ENCODE measurements around the gene KIT. TPM values are rescaled to one million over a fixed set of nuclear protein-coding genes. Genes with fewer than 3 reads are reported as not detected.

KIT gene
- total and polyA plus RNA-seq, 2 experiments from 2014 or later: 1.1 to 6.7 TPM

- Histone ChIP-seq H3K4me1 (ENCODE audit: insufficient read depth) (peaks cover 28% of the 10 kb centered on the region), H4K20me1 (ENCODE audit: insufficient read depth) (no peaks in the 10 kb centered on the region), H3K4me2 (ENCODE audit: unreplicated experiment) (peak overlapping the region; percentile 70), H3K9me2 (ENCODE audit: insufficient read depth) (no peaks in the 10 kb centered on the region), H3K9me3 (ENCODE audit: low read depth) (no peaks in the 10 kb centered on the region), H2AFZ (no peak overlapping the region), H3K79me2 (ENCODE audit: insufficient read depth) (no peaks in the 10 kb centered on the region), H3K4me3 (peak overlapping the region; percentile 32), H3F3A (ENCODE audit: insufficient read depth) (peaks cover 37% of the 10 kb centered on the region), H3K27ac (peak overlapping the region; percentile 91), H3K9ac (peak overlapping the region; percentile 59), H3K36me3 (ENCODE audit: low read depth) (no peaks in the 10 kb centered on the region), H3K27me3 (replicated peaks; ENCODE audit: insufficient read depth) (peaks cover 12% of the 10 kb centered on the region; the same call in 1 of the 2 replicates)
- DNase-seq: peak; percentile 92
- TF ChIP-seq EZH2 (IDR thresholded peaks at IDR 0.05; ENCODE audit: insufficient read depth, poor library complexity, severe bottlenecking) (no peak), EZH2phosphoT487 (IDR thresholded peaks at IDR 0.05; ENCODE audit: insufficient read depth, low read depth) (no peak)
- in situ Hi-C loops (cut with MboI): no loop called here
- WGBS, 2 experiments (ENCODE audit: low coverage in 1 of 2, low lambda C conversion rate in 2 of 2, missing lambda C conversion rate in 2 of 2): 2 to 3% methylated on average over 5 of the region's 5 CpGs
Measured at GRCh38 chr4:54661169-54661568, 3.4 kb downstream of the KIT start.

GRCh38 chr4:54661686-54662085 lies 3.9 kb downstream of the KIT start:
- no peaks in the 10 kb centered on the region for H3K9me3 ChIP-seq (ENCODE audit: low read depth)
- no peak for TF ChIP-seq EZH2 (IDR thresholded peaks at IDR 0.05; ENCODE audit: insufficient read depth, poor library complexity, severe bottlenecking)
- 0 out of 2 replicates have a peak, but pooled peaks have one; percentile 60 for TF ChIP-seq EZH2phosphoT487 (IDR thresholded peaks at IDR 0.05; ENCODE audit: insufficient read depth, low read depth)
- H3K27ac ChIP-seq: peak overlapping the region; percentile 91
- H3K36me3 ChIP-seq (ENCODE audit: low read depth): no peaks in the 10 kb centered on the region
- 2 to 5% methylated on average over 4 of the region's 4 CpGs for WGBS, 2 experiments (ENCODE audit: low coverage in 1 of 2, low lambda C conversion rate in 2 of 2, missing lambda C conversion rate in 2 of 2)
- H3K4me3 ChIP-seq: peak overlapping the region; percentile 32
- H4K20me1 ChIP-seq (ENCODE audit: insufficient read depth): no peaks in the 10 kb centered on the region
- no peak overlapping the region for H2AFZ ChIP-seq
- in situ Hi-C loops (cut with MboI): no loop called here
- peaks cover 28% of the 10 kb centered on the region for H3K4me1 ChIP-seq (ENCODE audit: insufficient read depth)
- H3K9me2 ChIP-seq (ENCODE audit: insufficient read depth): no peaks in the 10 kb centered on the region
- peaks cover 37% of the 10 kb centered on the region for H3F3A ChIP-seq (ENCODE audit: insufficient read depth)
- peak overlapping the region; percentile 59 for H3K9ac ChIP-seq
- peak; percentile 95 for DNase-seq
- peaks cover 10% of the 10 kb centered on the region; the same call in 1 of the 2 replicates for H3K27me3 ChIP-seq (replicated peaks; ENCODE audit: insufficient read depth)
- no peaks in the 10 kb centered on the region for H3K79me2 ChIP-seq (ENCODE audit: insufficient read depth)
- peak overlapping the region; percentile 70 for H3K4me2 ChIP-seq (ENCODE audit: unreplicated experiment)

- Histone ChIP-seq H3K36me3 (ENCODE audit: low read depth) (no peaks in the 10 kb centered on the region), H3K27me3 (replicated peaks; ENCODE audit: insufficient read depth) (peaks cover 5% of the 10 kb centered on the region; the same call in 1 of the 2 replicates), H3K4me2 (ENCODE audit: unreplicated experiment) (peak overlapping the region; percentile 34), H4K20me1 (ENCODE audit: insufficient read depth) (no peaks in the 10 kb centered on the region), H3K9me2 (ENCODE audit: insufficient read depth) (no peaks in the 10 kb centered on the region), H3K9ac (no peak overlapping the region), H3K79me2 (ENCODE audit: insufficient read depth) (no peaks in the 10 kb centered on the region), H3F3A (ENCODE audit: insufficient read depth) (peaks cover 37% of the 10 kb centered on the region), H3K4me3 (no peak overlapping the region), H3K9me3 (ENCODE audit: low read depth) (no peaks in the 10 kb centered on the region), H3K4me1 (ENCODE audit: insufficient read depth) (peaks cover 28% of the 10 kb centered on the region), H3K27ac (peak overlapping the region; percentile 91), H2AFZ (no peak overlapping the region)
- in situ Hi-C loops (cut with MboI): no loop called here
- no peak for DNase-seq
- no peak for TF ChIP-seq EZH2 (IDR thresholded peaks at IDR 0.05; ENCODE audit: insufficient read depth, poor library complexity, severe bottlenecking)
- no peak for TF ChIP-seq EZH2phosphoT487 (IDR thresholded peaks at IDR 0.05; ENCODE audit: insufficient read depth, low read depth)
- WGBS, 2 experiments (ENCODE audit: low coverage in 1 of 2, low lambda C conversion rate in 2 of 2, missing lambda C conversion rate in 2 of 2): 95 to 96% methylated on average over 3 of the region's 3 CpGs
Measured at GRCh38 chr4:54662123-54662522, 4.4 kb downstream of the KIT start.

- H3K9me2 ChIP-seq (ENCODE audit: insufficient read depth): no peaks in the 10 kb centered on the region
- 85 to 87% methylated on average over 6 of the region's 6 CpGs for WGBS, 2 experiments (ENCODE audit: low coverage in 1 of 2, low lambda C conversion rate in 2 of 2, missing lambda C conversion rate in 2 of 2)
Measured at GRCh38 chr4:54662901-54663585, 5.3 kb downstream of the KIT start.

More at GRCh38 chr4:54662901-54663585, 5.3 kb downstream of the KIT start:
- Histone ChIP-seq H3F3A (ENCODE audit: insufficient read depth) (peaks cover 37% of the 10 kb centered on the region), H3K4me2 (ENCODE audit: unreplicated experiment) (no peak overlapping the region), H3K27ac (no peak overlapping the region), H3K4me3 (no peak overlapping the region), H4K20me1 (ENCODE audit: insufficient read depth) (no peaks in the 10 kb centered on the region), H3K9me3 (ENCODE audit: low read depth) (no peaks in the 10 kb centered on the region), H3K4me1 (ENCODE audit: insufficient read depth) (peaks cover 28% of the 10 kb centered on the region), H3K9ac (no peak overlapping the region), H3K36me3 (ENCODE audit: low read depth) (no peaks in the 10 kb centered on the region), H2AFZ (no peak overlapping the region), H3K79me2 (ENCODE audit: insufficient read depth) (no peaks in the 10 kb centered on the region), H3K27me3 (replicated peaks; ENCODE audit: insufficient read depth) (no peaks in the 10 kb centered on the region)
- no peak for DNase-seq
- TF ChIP-seq EZH2 (IDR thresholded peaks at IDR 0.05; ENCODE audit: insufficient read depth, poor library complexity, severe bottlenecking): no peak
- TF ChIP-seq EZH2phosphoT487 (IDR thresholded peaks at IDR 0.05; ENCODE audit: insufficient read depth, low read depth): no peak
- in situ Hi-C loops (cut with MboI): no loop called here
